ENCODE results near the gene SSPN. TPM values are rescaled to one million over a fixed set of nuclear protein-coding genes. Genes with fewer than 3 reads are reported as not detected.

SSPN gene
- polyA plus RNA-seq, 1 donor, result 11.5 TPM

GRCh38 chr12:26158078-26158764 lies 37.2 kb upstream of the SSPN start:
- no peak for DNase-seq
- Histone ChIP-seq H3K4me1 (ENCODE audit: control insufficient read depth, insufficient read depth, low read length) (peaks cover 4% of the 10 kb centered on the region), H3K4me3 (ENCODE audit: low read length) (no peak overlapping the region), H3K9me3 (ENCODE audit: control insufficient read depth, low read depth, low read length) (no peaks in the 10 kb centered on the region), H3K36me3 (ENCODE audit: control insufficient read depth, insufficient read depth, low read length) (no peaks in the 10 kb centered on the region), H3K27me3 (ENCODE audit: control insufficient read depth, insufficient read depth, low read length) (no peaks in the 10 kb centered on the region), H3K27ac (ENCODE audit: low read length) (no peak overlapping the region)
- 100% methylated on average over 1 of the region's 3 CpGs for WGBS (ENCODE audit: insufficient coverage, low lambda C conversion rate)

DNA sequence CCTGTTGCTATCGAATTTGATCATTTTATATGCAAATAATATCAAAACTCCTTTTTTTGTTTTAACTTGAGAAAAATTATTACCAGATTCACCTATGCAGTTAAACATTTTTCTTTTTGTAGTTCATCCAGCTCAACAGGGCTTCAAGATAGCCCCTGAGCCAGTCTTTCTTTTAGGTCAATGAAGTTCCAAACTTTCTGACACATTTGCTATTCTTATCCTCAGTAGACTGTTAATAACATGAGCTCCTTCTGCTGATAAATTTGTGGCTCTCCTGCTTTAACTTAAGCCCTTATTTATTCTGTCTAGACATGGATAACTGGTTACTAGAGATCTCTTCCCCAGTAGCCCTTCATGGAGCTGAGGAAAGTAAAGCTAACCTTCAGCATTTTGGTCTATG lies 33.2 kb upstream of the SSPN start:
- Histone ChIP-seq H3K36me3 (ENCODE audit: control insufficient read depth, insufficient read depth, low read length) (no peaks in the 10 kb centered on the region), H3K27ac (ENCODE audit: low read length) (no peak overlapping the region), H3K4me1 (ENCODE audit: control insufficient read depth, insufficient read depth, low read length) (peaks cover 3% of the 10 kb centered on the region), H3K9me3 (ENCODE audit: control insufficient read depth, low read depth, low read length) (no peaks in the 10 kb centered on the region), H3K4me3 (ENCODE audit: low read length) (no peak overlapping the region), H3K27me3 (ENCODE audit: control insufficient read depth, insufficient read depth, low read length) (no peaks in the 10 kb centered on the region)
- WGBS (ENCODE audit: insufficient coverage, low lambda C conversion rate), result 100% methylated on average over 1 of the region's 1 CpG
- no peak for DNase-seq

- Histone ChIP-seq H3K36me3 (ENCODE audit: control insufficient read depth, insufficient read depth, low read length) (no peaks in the 10 kb centered on the region), H3K4me3 (ENCODE audit: low read length) (no peak overlapping the region), H3K27me3 (ENCODE audit: control insufficient read depth, insufficient read depth, low read length) (no peaks in the 10 kb centered on the region), H3K9me3 (ENCODE audit: control insufficient read depth, low read depth, low read length) (no peaks in the 10 kb centered on the region), H3K4me1 (ENCODE audit: control insufficient read depth, insufficient read depth, low read length) (no peaks in the 10 kb centered on the region), H3K27ac (ENCODE audit: low read length) (no peak overlapping the region)
- WGBS (ENCODE audit: insufficient coverage, low lambda C conversion rate), result no CpG with 5 or more reads among the region's 4 CpGs
- DNase-seq, result no peak
These were observed 32.5 kb upstream of the SSPN start for GRCh38 chr12:26162905-26163304.

DNA sequence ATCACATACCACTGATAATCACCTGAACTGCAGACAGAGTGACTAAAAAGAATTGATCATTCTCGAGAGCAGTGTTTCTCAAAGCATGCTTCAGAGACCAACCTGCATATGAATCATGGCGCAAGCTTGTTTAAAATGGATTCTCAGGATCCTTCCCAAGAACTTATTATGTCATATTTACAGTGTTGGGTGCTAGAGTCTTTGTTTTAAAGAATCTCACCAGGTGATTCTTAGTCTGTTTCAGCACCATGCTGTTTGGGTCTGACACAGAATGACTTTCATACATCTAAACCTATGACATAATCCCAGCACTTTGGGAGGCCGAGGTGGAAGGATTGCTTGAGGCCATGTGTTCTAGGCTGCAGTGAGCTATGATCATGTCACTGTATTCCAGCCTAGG lies 31.3 kb upstream of the SSPN start:
- Histone ChIP-seq H3K27me3 (ENCODE audit: control insufficient read depth, insufficient read depth, low read length) (no peaks in the 10 kb centered on the region), H3K36me3 (ENCODE audit: control insufficient read depth, insufficient read depth, low read length) (no peaks in the 10 kb centered on the region), H3K9me3 (ENCODE audit: control insufficient read depth, low read depth, low read length) (no peaks in the 10 kb centered on the region), H3K4me3 (ENCODE audit: low read length) (no peak overlapping the region), H3K4me1 (ENCODE audit: control insufficient read depth, insufficient read depth, low read length) (no peaks in the 10 kb centered on the region), H3K27ac (ENCODE audit: low read length) (no peak overlapping the region)
- no peak for DNase-seq
- WGBS (ENCODE audit: insufficient coverage, low lambda C conversion rate), result 50% methylated on average over 1 of the region's 3 CpGs

DNA sequence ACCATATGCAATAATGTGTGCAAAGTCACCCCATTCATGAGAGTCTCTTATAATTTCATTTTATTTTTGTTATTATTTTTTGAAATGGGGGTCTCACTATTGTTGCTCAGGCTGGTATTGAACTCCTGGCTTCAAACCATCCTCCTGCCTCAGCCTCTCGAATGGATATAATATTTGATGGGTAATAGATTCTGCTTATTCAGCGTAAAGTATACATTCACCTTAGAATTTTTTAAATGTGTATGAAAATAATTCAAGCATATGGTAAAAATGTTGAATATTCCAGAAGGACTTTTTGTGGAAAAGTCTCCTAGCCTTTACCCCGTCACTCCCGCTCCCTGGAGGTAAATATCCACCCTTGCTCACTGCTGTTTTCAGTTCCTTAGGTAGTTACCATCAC lies 23.4 kb upstream of the SSPN start:
- 100% methylated on average over 2 of the region's 4 CpGs for WGBS (ENCODE audit: insufficient coverage, low lambda C conversion rate)
- Histone ChIP-seq H3K4me1 (ENCODE audit: control insufficient read depth, insufficient read depth, low read length) (peaks cover 7% of the 10 kb centered on the region), H3K27ac (ENCODE audit: low read length) (no peak overlapping the region), H3K9me3 (ENCODE audit: control insufficient read depth, low read depth, low read length) (no peaks in the 10 kb centered on the region), H3K36me3 (ENCODE audit: control insufficient read depth, insufficient read depth, low read length) (no peaks in the 10 kb centered on the region), H3K4me3 (ENCODE audit: low read length) (no peak overlapping the region), H3K27me3 (ENCODE audit: control insufficient read depth, insufficient read depth, low read length) (no peaks in the 10 kb centered on the region)
- DNase-seq, result no peak

DNA sequence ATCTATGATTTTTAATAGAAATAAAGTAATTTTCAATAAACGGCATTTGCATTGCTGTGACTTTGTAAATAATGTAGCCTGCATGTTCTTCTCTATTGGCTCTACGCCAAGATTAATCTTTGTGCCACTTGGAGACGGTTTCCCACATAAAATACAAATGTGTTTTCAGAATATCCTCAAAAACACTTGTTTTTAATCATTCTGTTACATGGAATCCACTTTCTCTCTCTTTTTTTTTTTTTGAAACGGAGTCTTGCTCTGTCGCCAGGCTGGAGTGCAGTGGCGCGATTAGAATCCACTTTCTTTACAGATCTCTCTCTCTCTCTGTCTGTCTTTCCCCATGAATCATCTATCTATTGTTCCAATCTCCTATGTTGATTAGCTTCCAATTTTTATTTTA lies 22.8 kb upstream of the SSPN start:
- WGBS (ENCODE audit: insufficient coverage, low lambda C conversion rate), result 80% methylated on average over 1 of the region's 7 CpGs
- Histone ChIP-seq H3K36me3 (ENCODE audit: control insufficient read depth, insufficient read depth, low read length) (no peaks in the 10 kb centered on the region), H3K27me3 (ENCODE audit: control insufficient read depth, insufficient read depth, low read length) (no peaks in the 10 kb centered on the region), H3K27ac (ENCODE audit: low read length) (no peak overlapping the region), H3K9me3 (ENCODE audit: control insufficient read depth, low read depth, low read length) (no peaks in the 10 kb centered on the region), H3K4me3 (ENCODE audit: low read length) (no peak overlapping the region), H3K4me1 (ENCODE audit: control insufficient read depth, insufficient read depth, low read length) (peaks cover 12% of the 10 kb centered on the region)
- no peak for DNase-seq

DNA sequence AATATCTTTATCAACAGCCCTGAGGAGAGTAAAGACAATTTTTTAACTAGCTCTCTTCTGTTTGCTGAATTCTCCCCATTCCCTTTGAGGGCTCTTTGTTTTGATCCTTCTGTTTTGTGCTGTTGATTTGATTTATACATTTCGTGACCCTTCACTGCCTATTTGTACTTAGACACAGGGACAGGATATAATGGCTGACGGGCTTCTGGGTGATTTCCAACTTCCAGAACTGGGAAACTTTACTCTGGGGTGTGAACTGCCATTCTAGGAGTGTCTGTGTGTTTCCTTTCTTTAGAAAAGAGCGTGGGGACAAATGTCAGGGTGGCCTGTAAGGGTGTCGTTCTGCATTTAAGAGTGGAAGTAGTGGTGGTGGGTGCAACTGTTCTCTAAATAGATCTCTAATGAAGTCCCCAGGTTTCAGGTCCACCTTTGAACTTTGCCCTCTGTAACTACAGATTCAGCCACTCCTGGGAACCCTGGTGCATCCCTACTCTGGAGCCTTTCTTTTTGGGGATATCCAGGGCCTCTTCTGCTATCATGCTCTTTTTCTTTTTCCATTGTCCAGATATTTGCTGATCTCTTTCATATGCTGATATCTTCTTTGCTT lies 22.3 kb upstream of the SSPN start:
- H3K27me3 ChIP-seq (ENCODE audit: control insufficient read depth, insufficient read depth, low read length), result no peaks in the 10 kb centered on the region

GRCh38 chr12:26176725-26177124 lies 18.6 kb upstream of the SSPN start:
- peak overlapping the region; percentile 34 for H3K27ac ChIP-seq (ENCODE audit: low read length)
- peak; percentile 26 to 74 for DNase-seq

More for the DNA sequence above, 22.3 kb upstream of the SSPN start:
- WGBS (ENCODE audit: insufficient coverage, low lambda C conversion rate), result 92% methylated on average over 2 of the region's 4 CpGs
- Histone ChIP-seq H3K36me3 (ENCODE audit: control insufficient read depth, insufficient read depth, low read length) (no peaks in the 10 kb centered on the region), H3K4me1 (ENCODE audit: control insufficient read depth, insufficient read depth, low read length) (peaks cover 16% of the 10 kb centered on the region), H3K4me3 (ENCODE audit: low read length) (no peak overlapping the region), H3K27ac (ENCODE audit: low read length) (no peak overlapping the region), H3K9me3 (ENCODE audit: control insufficient read depth, low read depth, low read length) (no peaks in the 10 kb centered on the region)
- DNase-seq, result no peak

GRCh38 chr12:26177283-26177682 lies 18.1 kb upstream of the SSPN start:
- WGBS (ENCODE audit: insufficient coverage, low lambda C conversion rate), result no CpG with 5 or more reads among the region's 7 CpGs
- Histone ChIP-seq H3K36me3 (ENCODE audit: control insufficient read depth, insufficient read depth, low read length) (no peaks in the 10 kb centered on the region), H3K27me3 (ENCODE audit: control insufficient read depth, insufficient read depth, low read length) (no peaks in the 10 kb centered on the region), H3K9me3 (ENCODE audit: control insufficient read depth, low read depth, low read length) (no peaks in the 10 kb centered on the region), H3K4me1 (ENCODE audit: control insufficient read depth, insufficient read depth, low read length) (peaks cover 16% of the 10 kb centered on the region), H3K27ac (ENCODE audit: low read length) (peak overlapping the region; percentile 34), H3K4me3 (ENCODE audit: low read length) (no peak overlapping the region)
- peak; percentile 30 to 73 for DNase-seq

More at GRCh38 chr12:26176725-26177124, 18.6 kb upstream of the SSPN start:
- peaks cover 16% of the 10 kb centered on the region for H3K4me1 ChIP-seq (ENCODE audit: control insufficient read depth, insufficient read depth, low read length)
- no peak overlapping the region for H3K4me3 ChIP-seq (ENCODE audit: low read length)
- no peaks in the 10 kb centered on the region for H3K36me3 ChIP-seq (ENCODE audit: control insufficient read depth, insufficient read depth, low read length)
- H3K9me3 ChIP-seq (ENCODE audit: control insufficient read depth, low read depth, low read length), result no peaks in the 10 kb centered on the region
- H3K27me3 ChIP-seq (ENCODE audit: control insufficient read depth, insufficient read depth, low read length), result no peaks in the 10 kb centered on the region
- 29% methylated on average over 1 of the region's 4 CpGs for WGBS (ENCODE audit: insufficient coverage, low lambda C conversion rate)

DNA sequence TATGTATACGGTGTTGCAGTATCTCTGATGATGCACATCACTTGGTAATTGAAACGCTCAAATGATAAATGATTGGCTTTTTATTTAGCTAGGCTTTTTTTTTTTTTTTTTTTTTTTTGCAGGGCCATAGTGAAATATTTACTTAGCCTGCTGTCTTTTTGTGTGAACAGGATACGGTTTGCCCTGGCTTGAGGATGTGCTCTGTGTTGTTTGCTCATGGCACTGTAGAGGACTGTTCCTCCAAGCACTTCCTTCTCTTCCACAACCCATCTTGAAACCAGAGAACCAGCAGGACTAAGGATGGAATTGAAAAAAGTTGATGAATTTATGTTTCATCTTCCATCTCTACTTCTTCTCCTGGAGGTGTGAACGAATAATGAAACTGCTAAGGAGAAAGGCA lies 15.5 kb upstream of the SSPN start:
- H3K9me3 ChIP-seq (ENCODE audit: control insufficient read depth, low read depth, low read length), result no peaks in the 10 kb centered on the region
- no peak for DNase-seq
- WGBS (ENCODE audit: insufficient coverage, low lambda C conversion rate), result 88% methylated on average over 3 of the region's 4 CpGs
- no peaks in the 10 kb centered on the region for H3K36me3 ChIP-seq (ENCODE audit: control insufficient read depth, insufficient read depth, low read length)
- H3K27ac ChIP-seq (ENCODE audit: low read length), result no peak overlapping the region
- no peaks in the 10 kb centered on the region for H3K27me3 ChIP-seq (ENCODE audit: control insufficient read depth, insufficient read depth, low read length)
- H3K4me3 ChIP-seq (ENCODE audit: low read length), result no peak overlapping the region
- peaks cover 16% of the 10 kb centered on the region for H3K4me1 ChIP-seq (ENCODE audit: control insufficient read depth, insufficient read depth, low read length)

GRCh38 chr12:26182377-26182776 lies 13.0 kb upstream of the SSPN start:
- H3K9me3 ChIP-seq (ENCODE audit: control insufficient read depth, low read depth, low read length), result no peaks in the 10 kb centered on the region
- no peaks in the 10 kb centered on the region for H3K27me3 ChIP-seq (ENCODE audit: control insufficient read depth, insufficient read depth, low read length)
- WGBS (ENCODE audit: insufficient coverage, low lambda C conversion rate), result 100% methylated on average over 2 of the region's 2 CpGs
- DNase-seq, result no peak
- no peak overlapping the region for H3K4me3 ChIP-seq (ENCODE audit: low read length)
- H3K4me1 ChIP-seq (ENCODE audit: control insufficient read depth, insufficient read depth, low read length), result peaks cover 5% of the 10 kb centered on the region
- H3K27ac ChIP-seq (ENCODE audit: low read length), result no peak overlapping the region
- no peaks in the 10 kb centered on the region for H3K36me3 ChIP-seq (ENCODE audit: control insufficient read depth, insufficient read depth, low read length)

All from large intestine (tissue), 3 donors.